Activated effector memory CD4-positive, alpha-beta T cell treated with Interleukin-2 at 50 U/mL for 16 hours (primary cell): Measurements from ENCODE around the gene MRPL54.
A peak's percentile ranks its signal among the peaks of the same experiment; 100 is the strongest.

Source experiments
- DNase-seq: peaks from one replicate; pipeline ENCODE4 v3.0.0-alpha.2; 2020

Gene MRPL54

GRCh38 chr19:3770136-3770999 is 7.9 kb downstream of the MRPL54 start:
- no peak for DNase-seq

GRCh38 chr19:3771000-3771905 is 8.8 kb downstream of the MRPL54 start:
- DNase-seq, result no peak

- no peak for DNase-seq
These were observed 9.5 kb downstream of the MRPL54 start, which contains the start of gene RAX2 for GRCh38 chr19:3771906-3772455. TSS of gene RAX2 (minus strand) at chr19:3772228. CDS start at chr19:3771742, 486 bp downstream.

GRCh38 chr19:3773814-3774515 is 11.5 kb downstream of the MRPL54 start:
- DNase-seq, result no peak

- DNase-seq, result no peak
These were observed 12.3 kb downstream of the MRPL54 start for GRCh38 chr19:3774621-3775373.

GRCh38 chr19:3775374-3775711 is 12.9 kb downstream of the MRPL54 start:
- no peak for DNase-seq

- no peak for DNase-seq
These were observed 13.3 kb downstream of the MRPL54 start for GRCh38 chr19:3775831-3776230.

GRCh38 chr19:3776479-3777040 is 14.1 kb downstream of the MRPL54 start:
- no peak for DNase-seq

- no peak for DNase-seq
These were observed 15.8 kb downstream of the MRPL54 start for GRCh38 chr19:3778104-3778867.

GRCh38 chr19:3778899-3779723 is 16.6 kb downstream of the MRPL54 start:
- no peak for DNase-seq

- no peak for DNase-seq
These were observed 18.4 kb downstream of the MRPL54 start for GRCh38 chr19:3780786-3781304.

GRCh38 chr19:3781603-3782002 is 19.1 kb downstream of the MRPL54 start:
- no peak for DNase-seq

GRCh38 chr19:3782330-3782729 is 19.8 kb downstream of the MRPL54 start:
- no peak for DNase-seq

- DNase-seq, result no peak
These were observed 20.4 kb downstream of the MRPL54 start for GRCh38 chr19:3782903-3783302.

- peak; percentile 8 for DNase-seq
These were observed 21.4 kb downstream of the MRPL54 start for GRCh38 chr19:3783660-3784584.

- DNase-seq, result no peak
These were observed 22.3 kb downstream of the MRPL54 start for GRCh38 chr19:3784607-3785450.

- DNase-seq, result no peak
These were observed 23.0 kb downstream of the MRPL54 start for GRCh38 chr19:3785451-3785937.
